Measurements from ENCODE around the gene WNT3.

- TF ChIP-seq CTCF (IDR thresholded peaks at IDR 0.05) (no peak), POLR2A (IDR thresholded peaks at IDR 0.05) (no peak)
Observed at GRCh38 chr17:46827274-46827673, 8.8 kb upstream of the WNT3 start.

Measured in heart left ventricle (tissue), 13 donors.